Coronary artery (tissue), 2 donors: ENCODE data around the gene SLC35F3.

Source experiments
- DNase-seq: peaks from one replicate; pipeline ENCODE4 v3.0.0-alpha.2; 2017; ENCODE audit warnings: low spot score
- H3K27ac ChIP-seq, 2 donors: fragments of 200-600 bp; sonication (generic); one replicate each; pipeline ENCODE4 v1.5.1; 2016 to 2019
- H3K4me3 ChIP-seq: fragments of 200-600 bp; sonication (generic); 2 replicates; pipeline ENCODE4 v1.5.1; 2016; ENCODE audit warnings: mild to moderate bottlenecking, moderate library complexity
- TF ChIP-seq, protein P1 (sequence below): fragments of 200-600 bp; sonication (generic); IDR thresholded peaks from one replicate; pipeline ENCODE4 v1.5.1; 2019; ENCODE audit warnings: antibody characterized with exemption

Gene SLC35F3

DNA sequence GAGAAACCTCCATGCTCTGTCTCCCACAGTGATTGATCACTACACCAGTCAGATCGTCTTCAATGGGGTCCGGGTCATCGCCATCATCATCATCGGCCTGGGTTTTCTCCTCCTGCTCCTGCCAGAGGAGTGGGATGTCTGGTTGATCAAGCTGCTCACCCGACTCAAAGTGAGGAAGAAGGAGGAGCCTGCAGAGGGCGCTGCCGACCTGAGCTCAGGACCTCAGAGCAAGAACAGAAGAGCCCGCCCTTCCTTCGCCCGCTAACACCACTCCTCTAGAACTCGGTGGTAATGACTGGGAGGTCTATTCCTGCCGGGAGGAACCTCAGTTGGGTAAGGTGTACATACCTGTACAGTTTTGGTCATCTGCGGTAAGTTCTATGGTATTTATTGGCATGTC, 418.5 kb downstream of the SLC35F3 start:
- Histone ChIP-seq H3K4me3 (no peak overlapping the region), H3K27ac (no peak overlapping the region)
- TF ChIP-seq, protein P1, sequence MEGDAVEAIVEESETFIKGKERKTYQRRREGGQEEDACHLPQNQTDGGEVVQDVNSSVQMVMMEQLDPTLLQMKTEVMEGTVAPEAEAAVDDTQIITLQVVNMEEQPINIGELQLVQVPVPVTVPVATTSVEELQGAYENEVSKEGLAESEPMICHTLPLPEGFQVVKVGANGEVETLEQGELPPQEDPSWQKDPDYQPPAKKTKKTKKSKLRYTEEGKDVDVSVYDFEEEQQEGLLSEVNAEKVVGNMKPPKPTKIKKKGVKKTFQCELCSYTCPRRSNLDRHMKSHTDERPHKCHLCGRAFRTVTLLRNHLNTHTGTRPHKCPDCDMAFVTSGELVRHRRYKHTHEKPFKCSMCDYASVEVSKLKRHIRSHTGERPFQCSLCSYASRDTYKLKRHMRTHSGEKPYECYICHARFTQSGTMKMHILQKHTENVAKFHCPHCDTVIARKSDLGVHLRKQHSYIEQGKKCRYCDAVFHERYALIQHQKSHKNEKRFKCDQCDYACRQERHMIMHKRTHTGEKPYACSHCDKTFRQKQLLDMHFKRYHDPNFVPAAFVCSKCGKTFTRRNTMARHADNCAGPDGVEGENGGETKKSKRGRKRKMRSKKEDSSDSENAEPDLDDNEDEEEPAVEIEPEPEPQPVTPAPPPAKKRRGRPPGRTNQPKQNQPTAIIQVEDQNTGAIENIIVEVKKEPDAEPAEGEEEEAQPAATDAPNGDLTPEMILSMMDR = no peak
- no peak for DNase-seq

GRCh38 chr1:234324821-234325220, 420.3 kb downstream of the SLC35F3 start:
- no peak for DNase-seq
- TF ChIP-seq, protein P1 = no peak
- Histone ChIP-seq H3K27ac (no peak overlapping the region), H3K4me3 (no peak overlapping the region)

GRCh38 chr1:234325878-234326496, 421.5 kb downstream of the SLC35F3 start:
- Histone ChIP-seq H3K27ac (no peak overlapping the region), H3K4me3 (peak overlapping the region; percentile 39)
- no peak for DNase-seq
- TF ChIP-seq, protein P1 = no peak

DNA sequence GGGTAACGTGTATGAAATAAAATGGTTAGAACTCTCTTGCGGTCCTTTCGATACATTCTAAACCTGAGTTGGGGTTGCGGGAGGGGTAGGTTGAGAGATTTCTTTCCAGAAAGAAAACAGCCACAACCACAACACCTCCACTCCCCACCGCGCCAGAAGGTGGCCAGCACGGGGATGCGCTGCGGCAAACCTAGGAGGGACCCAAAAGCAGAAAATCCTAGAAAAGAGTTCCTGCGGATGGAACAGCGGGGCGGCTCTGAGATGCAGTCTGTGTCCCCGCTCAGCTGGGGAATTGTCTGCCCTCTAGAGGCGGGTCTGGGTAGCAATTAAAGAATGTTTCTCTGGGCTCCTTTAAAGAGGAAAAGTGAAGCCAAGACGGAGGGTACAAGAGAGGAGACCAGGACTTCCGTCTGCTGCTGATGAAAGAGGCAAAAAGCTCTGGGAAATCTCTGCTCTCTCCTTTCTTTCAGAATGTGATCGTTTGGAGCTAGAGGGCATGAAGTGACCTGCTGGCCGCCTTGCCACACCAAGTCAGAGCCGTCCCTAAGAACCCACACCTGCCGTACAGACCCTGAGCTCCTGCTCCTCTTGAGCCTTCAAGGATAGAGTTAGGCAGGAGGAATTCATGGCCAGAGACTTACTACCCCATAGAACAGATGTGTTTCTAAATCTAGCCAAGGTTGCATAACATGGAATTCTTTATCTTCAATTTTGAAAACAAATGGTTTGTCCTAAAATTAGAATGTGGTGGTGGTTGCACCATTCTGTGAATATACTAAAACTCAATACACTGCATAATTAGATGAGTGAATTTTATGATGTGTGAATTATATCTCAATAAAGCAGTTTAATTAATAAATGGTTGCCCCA, 422.3 kb downstream of the SLC35F3 start:
- TF ChIP-seq, protein P1 = peak; percentile 57
- DNase-seq = no peak
- H3K27ac ChIP-seq = no peak overlapping the region
- peak overlapping the region; percentile 39 for H3K4me3 ChIP-seq

- Histone ChIP-seq H3K27ac (no peak overlapping the region), H3K4me3 (no peak overlapping the region)
- TF ChIP-seq, protein P1 = no peak
- DNase-seq = no peak
Measured at GRCh38 chr1:234327577-234328164, 423.2 kb downstream of the SLC35F3 start.

DNA sequence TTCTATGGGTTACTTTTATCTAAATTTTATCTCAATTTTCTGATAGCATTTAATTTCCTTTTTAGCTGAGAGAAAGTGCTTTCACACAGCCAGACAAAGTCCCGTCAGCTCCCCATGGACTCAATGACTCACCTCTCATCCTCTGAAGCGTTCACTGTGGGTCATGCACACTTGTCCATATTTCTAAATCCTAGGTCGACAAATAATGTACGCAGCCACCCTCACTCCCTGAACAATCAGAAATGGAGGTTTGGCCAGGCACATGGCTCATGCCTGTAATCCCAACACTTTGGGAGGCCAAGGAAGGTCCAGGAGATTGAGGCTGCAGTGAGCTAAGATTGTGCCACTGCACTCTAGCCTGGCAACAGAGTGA, 426.4 kb downstream of the SLC35F3 start:
- Histone ChIP-seq H3K27ac (no peak overlapping the region), H3K4me3 (no peak overlapping the region)
- no peak for DNase-seq
- TF ChIP-seq, protein P1 = no peak
